HepG2 (cell line): ENCODE data around the gene NPR3. TPM values are rescaled to one million over a fixed set of nuclear protein-coding genes. Genes with fewer than 3 reads are reported as not detected.

Experiments used
- ATAC-seq: fragments of 200-7000 bp; cut with Tn5 transposase; 3 replicates; pipeline ENCODE4 v1.9.1; 2020; ENCODE audit warnings: mild to moderate bottlenecking, moderate library complexity
- BruUV-seq: library from RNA; stranded (reverse); fragments of 400-500 nt; replicated peaks from 2 replicates; lab custom pipeline; 2021; lab: Mats Ljungman, UMichigan
- CTCF ChIA-PET: fragments of 300-600 bp; formaldehyde crosslinking; extraction: SDS; loops from one replicate; lab custom pipeline; 2021; ENCODE audit warnings: low total read pairs, inconsistent platforms, low intra/inter-chr PET ratio; lab: Yijun Ruan, JAX
- POLR2A ChIA-PET: fragments of 350-600 bp; sonication (Branson Sonifier 250); formaldehyde crosslinking; loops from one replicate; lab custom pipeline; 2020; ENCODE audit warnings: antibody characterized with exemption, inconsistent platforms; lab: Yijun Ruan, JAX
- DNase-seq: peaks from one replicate; pipeline ENCODE4 v3.0.0-alpha.2; 2015; ENCODE audit warnings: low spot score
- FAIRE-seq: peaks from 3 replicates; lab custom pipeline; 2011; peaks lifted over from hg19 to GRCh38; lab: Jason Lieb, UNC
- H2AFZ ChIP-seq: one replicate; pipeline ENCODE4 v1.6.1; 2011; ENCODE audit warnings: low read length, inconsistent platforms
- H3K27ac ChIP-seq: fragments of 300-600 bp; 3 replicates; pipeline ENCODE4 v1.8.0; 2011; ENCODE audit warnings: mixed run types, mild to moderate bottlenecking, mixed read lengths, low read length, inconsistent platforms; ENCODE audit not compliant: insufficient read depth; ENCODE audit errors: extremely low read length
- H3K27me3 ChIP-seq, 2 experiments: fragments of 200-600 bp in 1 of 2; 2 replicates in 1 of 2; 3 replicates in 1 of 2; pipeline versions ENCODE4 v1.6.0 to v1.8.0; 2011; ENCODE audit warnings: low read length in 2 of 2, mild to moderate bottlenecking in 2 of 2, moderate library complexity in 2 of 2, inconsistent platforms in 1 of 2; ENCODE audit not compliant: insufficient read depth in 2 of 2, control insufficient read depth in 1 of 2
- H3K36me3 ChIP-seq, 2 experiments: fragments of 200-600 bp in 1 of 2; replicated peaks in 1 of 2; 2 replicates in 1 of 2; 3 replicates in 1 of 2; pipeline versions ENCODE4 v1.5.1 to v1.8.0; 2011; ENCODE audit warnings: low read length in 2 of 2, inconsistent platforms in 1 of 2; ENCODE audit not compliant: insufficient read depth in 2 of 2, control insufficient read depth in 1 of 2
- H3K4me1 ChIP-seq: 2 replicates; pipeline ENCODE4 v1.5.1; 2012; ENCODE audit warnings: low read length, inconsistent platforms; ENCODE audit not compliant: insufficient read depth
- H3K4me2 ChIP-seq: 2 replicates; pipeline ENCODE4 v1.6.0; 2011; ENCODE audit warnings: low read depth, low read length, inconsistent platforms
- H3K4me3 ChIP-seq, 3 experiments: fragments of 200-600 bp in 1 of 3; sonication (generic), shearing (Covaris generic) in 1 of 3; replicated peaks in 1 of 3; 2 replicates each; pipeline ENCODE4 v1.5.1; 2011 to 2016; ENCODE audit warnings: low read length in 3 of 3, inconsistent platforms in 2 of 3, low read depth in 2 of 3, mild to moderate bottlenecking in 2 of 3, control low read depth in 1 of 3, mixed read lengths in 1 of 3; ENCODE audit not compliant: insufficient read depth in 1 of 3
- H3K79me2 ChIP-seq: one replicate; pipeline ENCODE4 v1.6.1; 2011; ENCODE audit warnings: low read length, inconsistent platforms; ENCODE audit not compliant: insufficient read depth
- H3K9ac ChIP-seq: 2 replicates; pipeline ENCODE4 v1.6.0; 2011; ENCODE audit warnings: mild to moderate bottlenecking, low read depth, low read length, inconsistent platforms; ENCODE audit not compliant: insufficient read depth
- H3K9me3 ChIP-seq: 2 replicates; pipeline ENCODE4 v1.5.1; 2012; ENCODE audit warnings: mild to moderate bottlenecking, low read length
- H4K20me1 ChIP-seq: 2 replicates; pipeline ENCODE4 v1.6.0; 2011; ENCODE audit warnings: inconsistent platforms, mild to moderate bottlenecking, low read length, moderate library complexity; ENCODE audit not compliant: insufficient read depth
- JUND ChIP-seq: sonication (generic); formaldehyde crosslinking; IDR thresholded peaks from 2 replicates; pipeline ENCODE4 v1.8.0; 2022; ENCODE audit warnings: mild to moderate bottlenecking, missing genetic modification reagents
- WGBS: methylation state at CpG from one replicate; pipeline ENCODE4 v1.1.6; 2017; ENCODE audit warnings: low lambda C conversion rate; 5-methylcytosine and 5-hydroxymethylcytosine counted together
- in situ Hi-C: cut with HindIII; loops from 2 replicates; pipeline ENCODE4 v1.10.0; 2017; ENCODE audit warnings: low pct_unique_long_range_greater_than_20kb; ENCODE audit not compliant: extremely low pct_ligation_motif_present
- intact Hi-C: fragments of 100-400 bp; cut with micrococcal nuclease; formaldehyde crosslinking; loops from one replicate; pipeline ENCODE4 v1.10.0; 2022; ENCODE audit not compliant: unreplicated experiment
- polyA plus RNA-seq, 8 experiments: library from polyadenylated mRNA; depleted of rRNA in 3 of 8; stranded (reverse) in 7 of 8; unstranded in 1 of 8; fragments of >200 nt; fragmentation: Illumina TruSeq in 4 of 8; extraction: Trizol in 4 of 8; gene quantifications; 2 replicates each; pipeline versions ENCODE4 v1.2.1 to v1.2.3, GENCODE V29; 2011 to 2016; ENCODE audit warnings: low read depth in 4 of 8, missing spikeins in 1 of 8, mixed read lengths in 1 of 8; ENCODE audit not compliant: insufficient read depth in 1 of 8
- total RNA-seq, 5 experiments: library from RNA; depleted of rRNA; stranded (reverse); fragments of >200 nt; fragmentation: Illumina TruSeq; extraction: Trizol; gene quantifications; 2 replicates each; pipeline ENCODE4 v1.2.3, GENCODE V29; 2016; ENCODE audit warnings: low read depth in 1 of 5

The NPR3 gene
- total and polyA plus RNA-seq, 2 of the 13 experiments (the other 11 are each of a cell fraction or from before 2014, with no cell fraction given): 0.01 TPM; not detected in 1

DNA sequence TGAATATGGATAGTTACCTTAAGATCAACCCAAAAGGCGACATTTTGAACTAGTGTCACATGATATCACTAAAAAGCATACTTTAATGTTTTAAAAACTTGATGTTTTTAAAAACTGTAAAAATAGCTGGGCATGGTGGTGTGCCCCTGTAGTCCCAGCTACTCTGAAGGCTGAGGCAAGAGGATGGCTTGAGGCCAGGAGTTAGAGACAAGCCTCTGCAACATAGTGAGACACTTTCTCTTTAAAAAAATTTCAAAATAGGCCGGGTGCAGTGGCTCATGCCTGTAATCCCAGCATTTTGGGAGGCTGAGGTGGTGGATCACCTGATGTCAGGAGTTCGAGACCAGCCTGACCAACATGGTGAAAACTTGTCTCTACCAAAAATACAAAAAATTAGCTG, 129.5 kb downstream of the NPR3 start:
- intact Hi-C loops: no loop called here
- no peaks in the 10 kb centered on the region for H3K79me2 ChIP-seq
- H3K4me2 ChIP-seq: no peak overlapping the region
- no peak overlapping the region for H3K27ac ChIP-seq
- H3K9ac ChIP-seq: no peak overlapping the region
- POLR2A ChIA-PET: no interaction called here
- TF ChIP-seq JUND: no peak
- TF ChIP-seq, all 625 proteins: peak for 0
- no peak overlapping the region for H2AFZ ChIP-seq
- no peaks in the 10 kb centered on the region for H3K4me1 ChIP-seq
- no TSS peak for BruUV-seq
- CTCF ChIA-PET: no interaction called here
- no peaks in the 10 kb centered on the region for H3K9me3 ChIP-seq
- 8% methylated on average over 3 of the region's 3 CpGs for WGBS
- no peak overlapping the region for H3K4me3 ChIP-seq
- DNase-seq: no peak
- no peaks in the 10 kb centered on the region for H4K20me1 ChIP-seq
- no peak for FAIRE-seq
- no peak for ATAC-seq
- in situ Hi-C loops: no loop called here
- H3K27me3 ChIP-seq: peaks cover 0 to 2% of the 10 kb centered on the region in 2 experiments; a peak in 2 of 5 replicates
- no peaks in the 10 kb centered on the region for H3K36me3 ChIP-seq

Other genes starting within 250 kb of the NPR3 start
- gene SUB1, start 125.8 kb upstream of the NPR3 start, total RNA-seq (2016; rRNA removed; fragmentation: Illumina TruSeq; extraction: Trizol): 693 and 1,107 TPM in 2 replicates
- gene SUB1, start 125.8 kb upstream of the NPR3 start, polyA plus RNA-seq (2011; rRNA removed): 113 and 182 TPM in 2 replicates